NCI-H510A treated with DMSO at 0.1 percent for 48 hours (cell line): Measurements from ENCODE around the gene NFKBIB.
"Not testable (repeated sequence)": the region's sequence is repeated elsewhere in the genome, so short reads cannot be mapped to it uniquely, and the experiment has no call there.

Source experiments
- DNase-seq: peaks from one replicate; lab custom pipeline; 2025; lab: John Stamatoyannopoulos, UW

NFKBIB gene, protein sequence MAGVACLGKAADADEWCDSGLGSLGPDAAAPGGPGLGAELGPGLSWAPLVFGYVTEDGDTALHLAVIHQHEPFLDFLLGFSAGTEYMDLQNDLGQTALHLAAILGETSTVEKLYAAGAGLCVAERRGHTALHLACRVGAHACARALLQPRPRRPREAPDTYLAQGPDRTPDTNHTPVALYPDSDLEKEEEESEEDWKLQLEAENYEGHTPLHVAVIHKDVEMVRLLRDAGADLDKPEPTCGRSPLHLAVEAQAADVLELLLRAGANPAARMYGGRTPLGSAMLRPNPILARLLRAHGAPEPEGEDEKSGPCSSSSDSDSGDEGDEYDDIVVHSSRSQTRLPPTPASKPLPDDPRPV

DNA sequence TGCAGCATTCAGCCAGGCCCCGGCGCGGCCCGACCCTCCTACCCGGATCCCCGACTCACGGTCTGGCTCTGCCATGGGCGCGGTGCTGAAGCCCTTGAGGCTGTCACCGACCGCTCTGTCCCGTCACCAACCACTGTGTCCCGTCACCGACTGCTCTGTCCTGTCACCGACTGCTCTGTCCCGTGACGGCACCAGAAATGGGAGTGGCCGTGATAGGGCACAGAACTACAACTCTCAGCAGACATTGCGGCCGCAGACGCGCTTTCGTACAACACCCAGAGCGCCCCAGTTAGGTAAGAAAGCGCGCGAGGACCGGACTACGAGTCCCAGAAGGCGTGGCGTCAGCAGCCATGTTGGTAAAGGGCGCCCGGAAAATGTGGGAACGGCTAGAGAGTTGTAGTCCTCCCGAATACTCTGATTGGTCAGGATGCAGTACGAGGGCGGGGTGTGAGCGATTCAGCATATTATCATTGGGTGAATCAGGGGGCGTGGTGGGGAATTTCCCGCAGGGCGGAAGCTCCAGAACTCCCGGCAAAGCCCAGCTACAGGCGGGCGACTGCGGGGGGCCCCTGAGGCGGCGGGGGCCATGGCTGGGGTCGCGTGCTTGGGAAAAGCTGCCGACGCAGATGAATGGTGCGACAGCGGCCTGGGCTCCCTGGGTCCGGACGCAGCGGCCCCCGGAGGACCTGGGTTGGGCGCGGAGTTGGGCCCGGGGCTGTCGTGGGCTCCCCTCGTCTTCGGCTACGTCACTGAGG is at the start of gene NFKBIB, which contains the start of gene SIRT2:
Gene NFKBIB, plus strand, starts transcription at position 523 of the 755 bp plus-strand sequence. Its CDS starts 64 bp downstream, at position 587.
Gene SIRT2, minus strand, starts transcription at position 172 of the 755 bp plus-strand sequence. Its CDS starts 97 bp downstream, at position 75.
- DNase-seq = peak; percentile 99

DNA sequence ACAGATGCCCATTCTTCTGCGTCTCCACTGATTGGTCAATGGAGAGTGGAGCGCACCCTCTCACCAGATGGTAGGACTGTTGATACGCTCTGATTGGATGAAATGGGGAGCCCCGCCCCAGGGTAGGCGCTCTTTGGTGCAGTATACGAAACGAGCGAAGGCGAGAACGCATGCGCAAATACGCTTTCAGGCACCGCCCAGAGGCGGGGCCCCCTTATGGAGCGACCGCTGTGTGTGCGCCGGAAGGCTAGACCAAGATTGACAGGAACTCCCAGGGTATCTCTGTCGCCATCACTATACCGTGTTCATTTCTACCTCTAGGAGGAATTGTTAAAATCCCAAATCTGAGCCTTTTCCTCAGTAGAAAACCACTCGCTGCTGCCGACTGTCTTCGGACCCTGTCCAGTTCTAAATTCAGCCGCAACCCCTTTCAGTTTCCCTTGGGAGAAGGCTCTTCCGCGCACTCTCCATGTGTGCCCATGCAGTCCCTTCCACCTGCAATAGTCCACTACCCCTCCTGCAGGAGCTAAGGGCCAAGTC is 49.3 kb upstream of the NFKBIB start:
- DNase-seq = peak; percentile 82

DNA sequence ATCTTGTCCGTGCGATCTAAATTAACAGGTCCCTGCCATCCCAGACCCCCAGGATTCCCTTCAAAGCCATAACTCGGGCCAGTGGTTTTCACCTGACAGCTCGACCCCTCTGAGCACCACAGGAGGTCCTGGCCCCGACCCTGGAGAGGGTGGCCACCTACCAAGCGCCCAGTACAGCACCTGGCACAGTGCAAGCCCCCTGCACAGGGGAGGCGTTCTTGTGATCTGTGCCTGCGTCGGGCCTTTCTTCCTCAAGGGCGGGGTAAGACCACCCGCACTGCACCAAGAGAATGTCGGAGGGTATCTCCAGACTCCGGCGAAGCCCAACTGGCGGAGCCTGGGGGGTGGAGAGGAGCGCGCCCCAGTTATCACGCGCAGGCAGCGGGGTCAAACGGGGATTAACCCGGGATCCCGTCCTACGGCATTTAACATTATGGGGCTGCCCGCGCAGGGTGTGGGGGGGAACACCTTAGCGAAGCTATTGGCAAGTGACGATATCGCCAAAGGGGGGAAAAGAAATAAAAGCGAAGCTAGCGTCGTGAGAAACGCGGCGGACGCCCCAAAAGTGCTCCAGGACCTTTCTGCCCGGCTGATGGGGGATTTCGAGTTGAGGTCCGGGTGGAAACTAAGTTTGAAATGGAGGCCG is 48.7 kb upstream of the NFKBIB start:
- DNase-seq = no peak

DNA sequence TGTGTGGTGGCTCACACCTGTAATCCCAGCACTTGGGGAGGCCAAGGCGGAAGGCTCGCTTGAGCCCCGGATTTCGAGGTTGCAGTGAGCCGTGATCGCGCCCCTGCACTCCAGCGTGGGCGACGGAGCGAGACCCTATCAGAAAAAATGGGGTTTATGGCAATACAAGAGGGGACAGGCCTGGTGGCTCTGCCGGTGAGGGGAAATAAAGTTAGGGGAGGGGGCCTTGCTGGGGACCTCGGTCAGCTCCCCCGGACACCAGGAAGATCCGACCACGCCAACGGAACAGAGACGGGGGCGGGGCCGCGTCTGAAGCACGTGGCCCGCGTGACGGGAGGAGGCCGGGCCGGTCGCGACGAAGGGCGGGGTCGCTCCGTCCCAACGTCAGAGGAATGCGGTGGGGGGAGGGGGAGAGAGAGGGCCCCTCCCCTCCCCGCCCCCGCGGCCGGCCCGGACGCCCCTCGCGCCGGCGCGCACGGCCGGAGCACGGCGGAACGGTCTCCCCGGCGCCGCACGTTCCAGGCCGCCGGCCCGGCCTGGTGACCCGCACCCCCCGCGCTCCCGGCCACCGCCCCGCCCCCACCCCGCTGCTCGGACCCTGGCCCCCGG is 48.0 kb upstream of the NFKBIB start:
- peak; percentile 81 for DNase-seq

DNA sequence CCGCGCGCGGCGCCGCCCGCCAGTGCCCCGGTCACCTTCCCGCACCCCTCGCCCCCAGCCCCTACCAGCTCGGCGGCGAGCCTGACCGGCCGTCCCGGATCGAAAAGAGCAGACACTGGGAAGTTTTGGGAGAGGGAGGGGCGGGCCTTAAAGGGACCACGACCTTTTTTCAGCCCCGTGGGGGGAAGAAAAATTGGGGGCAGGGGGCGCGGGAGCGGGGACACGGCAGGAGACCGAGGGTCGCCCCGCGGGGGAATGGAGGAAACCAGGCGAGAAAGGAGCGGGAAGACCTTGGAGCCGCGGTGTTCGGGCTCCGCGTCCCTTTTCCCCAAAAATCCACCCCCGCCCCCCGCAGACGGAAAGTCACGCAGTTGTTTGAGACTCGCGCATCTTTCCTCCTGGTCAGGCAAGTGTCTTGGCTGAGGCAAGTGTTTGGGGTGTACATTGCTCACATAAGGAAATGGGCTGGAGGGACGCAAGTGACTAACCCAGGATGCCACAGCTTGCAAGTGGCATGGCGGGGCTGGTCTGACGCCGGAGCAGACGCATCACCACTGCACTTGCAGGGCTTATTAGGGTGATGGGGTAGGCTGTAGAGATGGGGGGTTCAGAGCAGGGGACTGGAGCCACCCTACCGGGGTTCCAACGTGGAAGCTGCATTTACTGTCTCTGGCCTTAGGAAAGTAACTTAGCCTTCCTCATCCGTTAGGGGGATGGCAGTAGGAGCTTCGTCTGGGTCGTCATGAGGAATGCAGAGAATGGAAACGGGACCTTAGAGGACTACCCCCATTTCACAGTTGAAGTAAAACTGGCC is 47.3 kb upstream of the NFKBIB start:
- DNase-seq = peak; percentile 20

DNA sequence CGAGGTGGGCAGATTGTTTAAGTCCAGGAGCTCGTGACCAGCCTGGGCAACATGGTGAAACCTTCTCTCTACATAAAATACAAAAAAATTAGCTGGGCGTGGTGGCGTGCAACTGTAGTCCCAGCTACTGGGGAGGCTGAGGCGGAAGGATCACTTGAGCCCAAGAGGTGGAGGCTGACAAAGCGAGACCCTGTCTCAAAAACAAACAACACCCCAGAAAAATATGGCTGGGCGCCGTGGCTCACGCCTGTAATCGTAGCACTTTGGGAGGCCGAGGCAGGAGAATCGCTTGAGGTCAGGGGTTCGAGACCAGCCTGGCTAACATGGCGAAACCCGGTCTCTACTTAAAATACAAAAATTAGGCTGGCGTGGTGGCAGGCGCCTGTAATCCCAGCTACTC is 46.6 kb upstream of the NFKBIB start:
- DNase-seq = no peak

DNA sequence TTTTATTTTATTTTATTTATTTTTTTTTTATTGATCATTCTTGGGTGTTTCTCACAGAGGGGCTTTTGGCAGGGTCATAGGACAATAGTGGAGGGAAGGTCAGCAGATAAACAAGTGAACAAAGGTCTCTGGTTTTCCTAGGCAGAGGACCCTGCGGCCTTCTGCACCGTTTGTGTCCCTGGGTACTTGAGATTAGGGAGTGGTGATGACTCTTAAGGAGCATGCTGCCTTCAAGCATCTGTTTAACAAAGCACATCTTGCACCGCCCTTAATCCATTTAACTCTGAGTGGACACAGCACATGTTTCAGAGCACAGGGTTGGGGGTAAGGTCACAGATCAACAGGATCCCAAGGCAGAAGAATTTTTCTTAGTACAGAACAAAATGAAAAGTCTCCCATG is 44.8 kb upstream of the NFKBIB start:
- not testable (repeated sequence) for DNase-seq

DNA sequence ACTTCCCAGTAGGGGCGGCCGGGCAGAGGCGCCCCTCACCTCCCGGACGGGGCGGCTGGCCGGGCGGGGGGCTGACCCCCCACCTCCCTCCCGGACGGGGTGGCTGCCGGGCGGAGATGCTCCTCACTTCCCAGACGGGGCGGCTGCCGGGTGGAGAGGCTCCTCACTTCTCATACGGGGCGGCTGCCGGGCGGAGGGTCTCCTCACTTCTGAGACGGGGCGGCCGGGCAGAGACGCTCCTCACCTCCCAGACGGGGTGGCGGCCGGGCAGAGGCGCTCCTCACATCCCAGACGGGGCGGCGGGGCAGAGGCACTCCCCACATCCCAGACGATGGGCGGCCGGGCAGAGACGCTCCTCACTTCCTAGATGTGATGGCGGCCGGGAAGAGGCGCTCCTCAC is 44.0 kb upstream of the NFKBIB start:
- DNase-seq = not testable (repeated sequence)

DNA sequence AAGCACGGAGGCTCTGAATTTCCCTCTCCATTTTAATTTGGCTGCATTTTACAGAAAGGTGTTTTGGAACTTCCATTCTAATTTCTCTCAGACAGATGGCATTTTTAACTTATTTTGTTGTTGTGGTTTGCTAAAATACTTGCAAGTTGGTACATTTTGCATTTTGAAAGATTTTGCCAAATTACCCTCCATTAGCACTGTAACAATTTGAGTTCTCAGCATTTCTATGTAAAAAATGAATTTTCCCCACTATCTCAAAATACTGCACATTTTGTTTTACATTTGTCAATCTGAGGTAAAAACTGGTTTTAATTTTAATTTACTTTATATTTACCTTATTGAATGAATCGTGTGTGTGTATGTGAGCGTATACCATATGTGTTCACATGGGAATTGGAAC is 43.0 kb upstream of the NFKBIB start:
- no peak for DNase-seq

DNA sequence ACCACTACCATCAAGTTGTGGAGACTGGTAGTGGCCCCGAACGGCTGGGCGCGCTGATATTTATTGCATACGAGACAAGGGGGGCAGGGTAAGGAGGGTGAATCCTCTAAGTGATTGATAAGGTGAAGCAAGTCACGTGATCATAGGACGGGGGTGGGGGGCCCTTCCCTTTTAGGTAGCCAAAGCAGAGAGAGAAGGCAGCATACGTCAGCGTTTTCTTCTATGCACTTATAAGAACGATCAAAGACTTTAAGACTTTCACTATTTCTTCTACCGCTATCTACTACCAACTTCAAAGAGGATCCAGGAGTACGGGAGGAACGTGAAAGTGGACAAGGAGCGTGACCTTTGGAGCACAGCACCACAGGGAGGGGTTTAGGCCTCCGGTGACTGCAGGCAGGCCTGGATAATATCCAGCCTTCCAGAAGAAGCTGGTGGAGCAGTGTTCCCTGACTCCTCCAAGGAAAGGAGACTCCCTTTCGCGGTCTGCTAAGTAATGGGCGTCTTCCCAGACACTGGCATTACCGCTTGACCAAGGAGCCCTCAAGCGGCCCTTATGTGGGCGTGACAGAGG is 40.1 kb upstream of the NFKBIB start:
- not testable (repeated sequence) for DNase-seq

DNA sequence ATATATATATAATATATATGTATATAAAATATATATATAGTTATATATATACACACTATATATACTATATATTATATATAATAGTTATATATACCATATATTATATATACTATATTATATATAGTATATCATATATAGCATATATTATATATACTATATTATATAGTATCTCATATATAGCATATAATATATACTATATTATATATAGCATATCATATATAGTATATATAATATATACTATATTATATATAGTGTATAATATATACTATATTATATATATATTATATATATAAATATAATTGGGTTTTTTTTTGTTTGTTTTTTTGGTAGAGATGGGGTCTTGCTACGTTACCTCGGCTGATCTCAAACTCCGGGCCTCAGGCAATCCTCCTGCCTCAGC is 38.4 kb upstream of the NFKBIB start:
- no peak for DNase-seq

DNA sequence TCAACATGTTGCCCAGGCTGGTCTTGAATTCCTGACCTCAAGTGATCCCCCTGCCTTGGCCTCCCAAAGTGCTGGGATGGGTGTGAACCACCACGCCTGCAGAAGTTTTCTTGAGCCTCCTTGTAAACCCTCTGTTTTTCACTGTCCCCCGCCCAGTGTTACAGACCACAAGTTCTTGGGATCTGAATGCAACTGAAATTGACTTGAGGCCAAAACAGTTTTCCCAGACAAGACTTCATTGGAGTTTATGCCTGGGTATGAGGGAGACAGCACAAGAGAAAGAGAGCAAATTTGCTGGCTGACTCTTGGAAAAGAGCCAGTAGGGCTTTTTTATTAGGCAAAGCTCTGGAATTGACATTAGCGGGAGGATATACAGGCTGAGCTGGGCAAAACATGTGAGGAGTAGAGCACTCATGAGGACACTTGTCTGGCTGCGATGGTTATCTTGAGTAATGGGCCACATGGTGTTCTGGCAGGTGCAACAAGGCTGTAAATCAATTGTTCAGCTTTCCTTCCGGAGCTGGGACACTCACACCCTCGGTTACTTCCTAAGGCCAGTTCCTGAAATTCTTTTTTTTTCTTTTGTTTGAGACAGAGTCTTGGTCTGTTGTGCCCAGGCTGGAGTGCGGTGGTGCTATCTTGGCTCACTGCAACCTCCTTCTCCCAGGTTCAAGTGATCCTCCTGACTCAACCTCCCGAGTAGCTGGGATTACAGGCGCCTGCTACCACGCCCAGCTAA is 37.3 kb upstream of the NFKBIB start:
- DNase-seq = peak; percentile 94

DNA sequence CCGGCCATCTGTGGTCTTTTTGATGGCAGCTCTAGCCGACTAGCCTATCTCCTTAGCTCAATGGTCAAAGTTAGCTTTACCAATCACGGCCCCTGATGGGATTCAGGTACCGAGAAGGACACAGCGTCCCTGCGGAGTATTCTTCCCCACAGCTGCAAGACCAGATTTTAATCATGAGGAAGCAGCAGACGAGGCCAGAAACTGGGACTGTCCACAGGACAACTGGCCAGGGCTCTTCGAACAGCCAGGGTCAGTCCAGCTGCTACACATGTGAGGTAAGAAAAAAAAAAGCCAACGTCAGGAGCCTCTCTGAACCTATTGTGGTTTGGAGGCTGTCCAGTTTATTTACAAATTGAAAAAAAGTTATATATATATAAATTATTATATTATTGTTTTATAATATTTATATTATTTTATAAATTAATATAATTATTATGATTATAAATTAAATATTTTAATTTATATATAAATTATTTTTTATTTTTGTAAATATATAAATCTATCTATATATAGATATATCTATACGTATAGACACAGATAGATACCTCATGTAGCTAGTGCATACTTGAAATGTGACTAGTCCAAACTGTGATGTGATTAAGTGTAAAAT is 32.5 kb upstream of the NFKBIB start:
- DNase-seq = no peak

DNA sequence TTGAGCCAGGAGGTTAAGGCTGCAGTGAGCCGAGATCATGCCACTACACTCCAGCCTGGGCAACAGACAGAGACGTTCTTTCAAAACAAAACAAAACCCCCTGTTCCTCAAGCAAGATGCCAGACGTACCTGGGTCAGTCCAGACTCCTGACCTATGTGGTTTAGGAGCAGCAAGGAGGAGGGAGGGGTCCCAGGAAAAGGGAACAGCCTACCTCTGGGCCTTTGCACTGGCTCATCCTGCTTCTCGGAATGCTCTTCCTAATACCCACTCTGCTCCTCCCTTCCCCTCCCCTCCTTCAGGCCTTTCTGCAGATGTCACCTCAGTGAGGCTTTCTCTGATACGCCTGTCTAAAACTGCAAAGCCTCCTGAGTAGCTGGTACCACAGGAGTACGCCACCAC is 31.2 kb upstream of the NFKBIB start:
- DNase-seq = no peak

DNA sequence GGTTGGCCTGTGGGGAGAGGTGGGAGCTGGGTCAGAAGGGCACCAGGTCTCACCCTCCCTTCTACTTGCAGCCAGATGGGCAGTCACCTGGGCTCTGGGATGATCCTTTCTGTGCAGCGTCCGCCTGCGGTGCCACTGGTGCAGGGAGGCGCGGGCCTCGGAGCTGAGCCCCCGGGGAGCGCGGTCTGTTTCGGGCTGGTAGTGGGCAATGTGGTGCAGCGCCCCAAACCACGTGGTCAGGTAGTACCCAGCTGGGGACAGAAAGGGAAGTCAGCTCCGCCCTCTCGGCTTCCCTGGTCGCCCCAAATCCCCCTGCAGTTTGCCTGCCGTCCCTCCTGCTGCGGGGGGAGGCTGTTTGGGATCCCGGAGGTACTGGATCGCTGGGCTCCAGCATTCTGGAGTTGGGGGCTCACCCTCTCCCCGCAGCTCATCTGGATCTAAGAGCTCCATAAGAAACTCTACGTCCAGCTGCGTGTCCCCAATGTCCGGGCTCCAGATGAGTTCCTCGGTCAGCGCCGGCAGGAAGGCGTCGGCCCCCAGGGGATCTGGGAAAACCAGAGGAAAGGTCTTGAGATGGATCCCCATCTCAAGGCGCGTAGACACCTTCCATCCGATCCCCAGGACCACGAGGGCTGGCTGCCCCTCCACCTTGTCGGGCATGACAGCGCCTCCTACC is 30.5 kb upstream of the NFKBIB start:
- no peak for DNase-seq

DNA sequence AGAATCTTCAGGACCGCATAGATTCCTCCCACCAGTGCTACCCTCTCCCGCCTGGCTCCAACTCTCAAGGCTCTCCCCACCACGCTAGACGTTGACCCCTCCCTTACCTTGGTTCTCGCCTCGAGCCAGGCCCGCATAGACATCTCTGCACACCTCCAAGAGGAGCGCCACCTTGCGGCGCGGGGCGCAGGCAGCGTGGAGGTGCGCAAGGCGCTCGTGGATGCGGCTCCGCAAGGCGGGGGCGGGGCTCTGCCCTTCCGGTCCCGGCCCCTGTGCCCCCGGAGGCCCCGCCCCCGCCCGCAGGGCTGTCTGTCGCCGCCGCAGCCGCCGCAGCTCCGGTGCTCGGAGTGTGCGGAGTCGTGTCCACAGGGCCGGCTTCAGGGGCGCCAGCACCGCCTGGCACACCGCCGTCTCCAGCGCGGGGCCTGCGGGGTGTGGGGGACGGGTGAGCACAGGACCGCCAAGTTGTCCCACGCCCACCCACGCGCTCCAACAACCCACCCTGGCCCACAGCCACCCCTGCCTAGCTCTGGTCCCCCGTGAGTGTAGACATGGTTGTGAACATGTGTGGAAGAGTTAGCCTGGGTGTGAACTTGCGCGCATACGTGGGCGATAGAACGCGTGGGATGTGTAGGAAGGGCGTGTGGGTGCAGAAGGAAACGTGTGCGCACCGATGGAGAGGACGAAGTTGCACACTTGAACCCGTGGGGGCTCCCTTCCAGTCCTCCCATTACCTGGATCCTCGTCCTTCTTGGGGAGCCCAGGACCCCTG is 29.7 kb upstream of the NFKBIB start:
- DNase-seq = no peak

DNA sequence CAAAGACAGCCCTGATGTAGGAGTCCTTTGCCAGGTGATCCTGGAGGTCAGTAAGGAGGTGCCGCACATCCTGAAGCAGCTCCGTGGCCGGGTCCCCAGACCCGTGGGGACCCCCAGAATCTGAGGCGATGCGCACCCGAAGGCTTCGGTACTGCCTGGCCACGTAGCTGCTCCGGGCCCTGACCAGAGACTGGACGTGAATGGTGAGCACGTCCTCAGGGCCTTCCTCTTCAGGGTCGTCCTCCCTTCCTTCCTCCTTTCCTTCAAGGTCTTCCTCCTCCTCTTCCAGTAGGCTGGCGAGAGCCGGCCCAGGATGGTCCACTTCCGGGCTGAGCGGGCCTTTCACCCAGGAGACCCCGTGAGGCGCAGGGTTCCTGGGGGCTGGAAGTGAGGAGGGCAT is 29.2 kb upstream of the NFKBIB start:
- DNase-seq = no peak

DNA sequence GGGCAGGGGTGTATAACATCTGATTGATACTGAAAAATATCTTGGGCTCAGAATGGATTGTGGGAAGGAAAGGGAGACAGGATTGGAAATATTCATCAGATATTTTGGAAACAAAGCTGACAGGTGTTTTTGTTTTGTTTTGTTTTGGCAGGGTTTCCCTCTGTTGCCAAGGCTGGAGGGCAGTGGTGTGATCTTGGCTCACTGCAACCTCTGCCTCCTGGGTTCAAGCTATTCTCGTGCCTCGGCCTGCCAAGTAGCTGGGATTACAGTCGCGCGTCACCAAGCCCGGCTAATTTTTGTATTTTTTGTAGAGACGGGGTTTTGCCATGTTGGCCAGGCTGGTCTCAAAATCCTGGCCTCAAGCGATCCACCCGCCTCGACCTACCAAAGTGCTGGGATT is 26.4 kb upstream of the NFKBIB start:
- DNase-seq = not testable (repeated sequence)
